ENCODE data around the gene ELOB. TPM values are rescaled to one million over a fixed set of nuclear protein-coding genes. Genes with fewer than 3 reads are reported as not detected.
"Not testable (repeated sequence)": the region's sequence is repeated elsewhere in the genome, so short reads cannot be mapped to it uniquely, and the experiment has no call there.

The ELOB gene
- total and polyA plus RNA-seq, 5 donors = 235 to 625 (median 293) TPM

GRCh38 chr16:2724088-2724676, 52.9 kb downstream of the ELOB start:
- intact Hi-C loops (cut with DNase I) = no loop called here
- Histone ChIP-seq H3K9me3 (ENCODE audit: control insufficient read depth, low read length) (no peaks in the 10 kb centered on the region), H3K4me1 (ENCODE audit: control insufficient read depth, insufficient read depth, low read length) (no peaks in the 10 kb centered on the region), H3K27ac (ENCODE audit: low read length) (no peak overlapping the region), H3K27me3 (ENCODE audit: control insufficient read depth, insufficient read depth) (no peaks in the 10 kb centered on the region), H3K4me3 (ENCODE audit: low read length) (no peak overlapping the region)
- no peak for DNase-seq
- ATAC-seq = no peak
- WGBS = 73% methylated on average over 7 of the region's 7 CpGs

DNA sequence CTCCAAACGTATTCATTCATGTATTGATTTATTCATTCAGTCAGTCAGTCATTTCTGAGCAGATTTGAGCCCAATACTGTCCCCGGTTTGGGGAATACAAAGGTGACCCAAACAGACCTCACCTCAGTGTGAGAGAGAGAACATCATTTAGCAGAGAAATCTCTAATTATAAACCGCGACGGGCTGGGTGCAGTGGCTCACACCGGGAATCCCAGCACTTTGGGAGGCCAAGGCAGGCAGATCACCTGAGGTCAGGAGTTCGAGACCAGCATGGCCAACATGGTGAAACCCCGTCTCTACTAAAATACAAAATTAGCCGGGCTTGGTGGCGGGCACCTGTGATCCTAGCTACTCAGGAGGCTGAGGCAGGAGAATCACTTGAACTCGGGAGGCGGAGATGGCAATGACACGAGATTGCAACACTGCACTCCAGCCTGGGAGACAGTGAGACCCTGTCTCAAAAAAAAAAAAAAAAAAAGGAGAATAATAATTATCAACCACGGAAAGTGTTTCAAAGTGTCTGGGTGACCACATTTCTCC, 55.4 kb downstream of the ELOB start:
- H3K27ac ChIP-seq (ENCODE audit: low read length); H3K9me3 ChIP-seq (ENCODE audit: control insufficient read depth, low read length); ATAC-seq; H3K4me1 ChIP-seq (ENCODE audit: control insufficient read depth, insufficient read depth, low read length); DNase-seq; intact Hi-C loops (cut with DNase I); H3K27me3 ChIP-seq (ENCODE audit: control insufficient read depth, insufficient read depth): not testable (repeated sequence)
- WGBS = 41% methylated on average over 14 of the region's 14 CpGs
- H3K4me3 ChIP-seq (ENCODE audit: low read length) = peak overlapping the region; percentile 75

Other genes starting within 250 kb of the ELOB start
- gene CEMP1, start 245.9 kb downstream of the ELOB start, total RNA-seq = not detected
- gene CEMP1, start 245.9 kb downstream of the ELOB start, polyA plus RNA-seq = 0.27 TPM
- 10 to 100 TPM; 35.7 to 44.9 (median 37.8) TPM for gene PDPK1, start 239.3 kb downstream of the ELOB start, total RNA-seq
- gene PDPK1, start 239.3 kb downstream of the ELOB start, polyA plus RNA-seq = 18.0 TPM
- 10 to 100 TPM; 10.6 to 13.7 (median 12.0) TPM for gene KCTD5, start 94.8 kb downstream of the ELOB start, total RNA-seq
- 11.1 TPM for gene KCTD5, start 94.8 kb downstream of the ELOB start, polyA plus RNA-seq
- under 1 TPM; 0.32 to 0.64 (median 0.37) TPM for gene PRSS27, start 57.1 kb downstream of the ELOB start, total RNA-seq
- gene PRSS27, start 57.1 kb downstream of the ELOB start, polyA plus RNA-seq = 0.25 TPM
- gene SRRM2, start 24.6 kb downstream of the ELOB start, total RNA-seq = 100 to 1,000 TPM; 299 to 352 (median 320) TPM
- 402 TPM for gene SRRM2, start 24.6 kb downstream of the ELOB start, polyA plus RNA-seq
- gene PRSS33, start 10.3 kb upstream of the ELOB start, total RNA-seq = not detected
- gene PRSS33, start 10.3 kb upstream of the ELOB start, polyA plus RNA-seq = not detected
- not detected for gene PRSS41, start 21.2 kb upstream of the ELOB start, total RNA-seq
- not detected for gene PRSS41, start 21.2 kb upstream of the ELOB start, polyA plus RNA-seq
- gene PRSS21, start 40.0 kb upstream of the ELOB start, total RNA-seq = not detected
- gene PRSS21, start 40.0 kb upstream of the ELOB start, polyA plus RNA-seq = not detected
- under 1 TPM in 3 of 4 donors, not detected in 1; 0.35 to 0.64 (median 0.51) TPM for gene ZG16B, start 53.0 kb upstream of the ELOB start, total RNA-seq
- gene ZG16B, start 53.0 kb upstream of the ELOB start, polyA plus RNA-seq = not detected
- not detected for gene PRSS22, start 80.9 kb upstream of the ELOB start, total RNA-seq
- gene PRSS22, start 80.9 kb upstream of the ELOB start, polyA plus RNA-seq = not detected
- gene FLYWCH2, start 105.9 kb upstream of the ELOB start, total RNA-seq = 10 to 100 TPM; 26.6 to 37.2 (median 29.1) TPM
- 44.3 TPM for gene FLYWCH2, start 105.9 kb upstream of the ELOB start, polyA plus RNA-seq
- 10 to 100 TPM; 35.8 to 43.9 (median 36.4) TPM for gene FLYWCH1, start 134.7 kb upstream of the ELOB start, total RNA-seq
- gene FLYWCH1, start 134.7 kb upstream of the ELOB start, polyA plus RNA-seq = 28.9 TPM
- gene KREMEN2, start 187.0 kb upstream of the ELOB start, total RNA-seq = not detected
- gene KREMEN2, start 187.0 kb upstream of the ELOB start, polyA plus RNA-seq = not detected
- 1 to 10 TPM; 4.0 to 8.8 (median 5.5) TPM for gene PAQR4, start 192.1 kb upstream of the ELOB start, total RNA-seq
- gene PAQR4, start 192.1 kb upstream of the ELOB start, polyA plus RNA-seq = 10.3 TPM
- 1 to 10 TPM in 2 of 4 donors, not detected in 2; 1.1 to 2.1 TPM for gene PKMYT1, start 203.2 kb upstream of the ELOB start, total RNA-seq
- 2.1 TPM for gene PKMYT1, start 203.2 kb upstream of the ELOB start, polyA plus RNA-seq
- gene CLDN9, start 235.6 kb upstream of the ELOB start, total RNA-seq = under 1 TPM; 0.14 to 0.46 (median 0.25) TPM
- gene CLDN9, start 235.6 kb upstream of the ELOB start, polyA plus RNA-seq = 0.41 TPM
- not detected for gene CLDN6, start 240.9 kb upstream of the ELOB start, total RNA-seq
- gene CLDN6, start 240.9 kb upstream of the ELOB start, polyA plus RNA-seq = not detected
- 10 to 100 TPM; 13.8 to 50.8 (median 28.0) TPM for gene TNFRSF12A, start 243.1 kb upstream of the ELOB start, total RNA-seq
- 94.7 TPM for gene TNFRSF12A, start 243.1 kb upstream of the ELOB start, polyA plus RNA-seq
- 10 to 100 TPM; 43.7 to 80.5 (median 64.6) TPM for gene HCFC1R1, start 246.7 kb upstream of the ELOB start, total RNA-seq
- 122 TPM for gene HCFC1R1, start 246.7 kb upstream of the ELOB start, polyA plus RNA-seq
- gene THOC6, start 246.8 kb upstream of the ELOB start, total RNA-seq = 10 to 100 TPM; 11.1 to 13.7 (median 13.0) TPM
- gene THOC6, start 246.8 kb upstream of the ELOB start, polyA plus RNA-seq = 13.1 TPM